Measurements from ENCODE around the gene ARHGEF38. TPM values are rescaled to one million over a fixed set of nuclear protein-coding genes. Genes with fewer than 3 reads are reported as not detected.
"Not testable (repeated sequence)": the region's sequence is repeated elsewhere in the genome, so short reads cannot be mapped to it uniquely, and the experiment has no call there.

Gene ARHGEF38
- total RNA-seq, 3 donors from 2014 or later (not counting 1 experiment from before 2014, with no cell fraction given), result not detected

GRCh38 chr4:105607876-105608275 is 55.5 kb downstream of the ARHGEF38 start:
- no peak for ATAC-seq
- H3K27ac Mint-ChIP-seq, result no peak overlapping the region
- 85% methylated on average over 2 of the region's 2 CpGs for WGBS (ENCODE audit: insufficient coverage)
- H3K4me1 Mint-ChIP-seq, result no peaks in the 10 kb centered on the region
- Histone ChIP-seq H3K36me3 (ENCODE audit: control insufficient read depth, insufficient read depth, low read length) (no peaks in the 10 kb centered on the region), H3K27me3 (ENCODE audit: control insufficient read depth, insufficient read depth, low read length) (no peaks in the 10 kb centered on the region), H3K4me3 (ENCODE audit: low read length) (no peak overlapping the region), H3K4me1 (ENCODE audit: control insufficient read depth, insufficient read depth, low read length) (no peaks in the 10 kb centered on the region), H3K27ac (ENCODE audit: low read length) (no peak overlapping the region), H3K9me3 (ENCODE audit: control insufficient read depth, insufficient read depth, low read length) (no peaks in the 10 kb centered on the region)
- TF ChIP-seq, protein P1, sequence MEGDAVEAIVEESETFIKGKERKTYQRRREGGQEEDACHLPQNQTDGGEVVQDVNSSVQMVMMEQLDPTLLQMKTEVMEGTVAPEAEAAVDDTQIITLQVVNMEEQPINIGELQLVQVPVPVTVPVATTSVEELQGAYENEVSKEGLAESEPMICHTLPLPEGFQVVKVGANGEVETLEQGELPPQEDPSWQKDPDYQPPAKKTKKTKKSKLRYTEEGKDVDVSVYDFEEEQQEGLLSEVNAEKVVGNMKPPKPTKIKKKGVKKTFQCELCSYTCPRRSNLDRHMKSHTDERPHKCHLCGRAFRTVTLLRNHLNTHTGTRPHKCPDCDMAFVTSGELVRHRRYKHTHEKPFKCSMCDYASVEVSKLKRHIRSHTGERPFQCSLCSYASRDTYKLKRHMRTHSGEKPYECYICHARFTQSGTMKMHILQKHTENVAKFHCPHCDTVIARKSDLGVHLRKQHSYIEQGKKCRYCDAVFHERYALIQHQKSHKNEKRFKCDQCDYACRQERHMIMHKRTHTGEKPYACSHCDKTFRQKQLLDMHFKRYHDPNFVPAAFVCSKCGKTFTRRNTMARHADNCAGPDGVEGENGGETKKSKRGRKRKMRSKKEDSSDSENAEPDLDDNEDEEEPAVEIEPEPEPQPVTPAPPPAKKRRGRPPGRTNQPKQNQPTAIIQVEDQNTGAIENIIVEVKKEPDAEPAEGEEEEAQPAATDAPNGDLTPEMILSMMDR (IDR thresholded peaks at IDR 0.05), result no peak
- no peaks in the 10 kb centered on the region for H3K36me3 Mint-ChIP-seq
- H3K4me3 Mint-ChIP-seq, result no peak overlapping the region
- peaks cover 0 to 3% of the 10 kb centered on the region in 2 donors for H3K9me3 Mint-ChIP-seq
- DNase-seq, result no peak
- H3K27me3 Mint-ChIP-seq (ENCODE audit: low read depth in 2 of 2), result peaks cover 3 to 18% of the 10 kb centered on the region in 2 donors
- intact Hi-C loops (cut with micrococcal nuclease), result no loop called here

GRCh38 chr4:105609819-105610218 is 57.4 kb downstream of the ARHGEF38 start:
- H3K4me1 Mint-ChIP-seq; H3K4me3 ChIP-seq (ENCODE audit: low read length); H3K36me3 ChIP-seq (ENCODE audit: control insufficient read depth, insufficient read depth, low read length); H3K9me3 ChIP-seq (ENCODE audit: control insufficient read depth, insufficient read depth, low read length); H3K9me3 Mint-ChIP-seq; H3K4me1 ChIP-seq (ENCODE audit: control insufficient read depth, insufficient read depth, low read length); intact Hi-C loops (cut with micrococcal nuclease); H3K4me3 Mint-ChIP-seq; H3K36me3 Mint-ChIP-seq; H3K27ac ChIP-seq (ENCODE audit: low read length); H3K27me3 ChIP-seq (ENCODE audit: control insufficient read depth, insufficient read depth, low read length); ATAC-seq; H3K27ac Mint-ChIP-seq; DNase-seq: not testable (repeated sequence)
- peaks cover 3 to 18% of the 10 kb centered on the region in 2 donors for H3K27me3 Mint-ChIP-seq (ENCODE audit: low read depth in 2 of 2)
- WGBS (ENCODE audit: insufficient coverage), result 98% methylated on average over 5 of the region's 5 CpGs

DNA sequence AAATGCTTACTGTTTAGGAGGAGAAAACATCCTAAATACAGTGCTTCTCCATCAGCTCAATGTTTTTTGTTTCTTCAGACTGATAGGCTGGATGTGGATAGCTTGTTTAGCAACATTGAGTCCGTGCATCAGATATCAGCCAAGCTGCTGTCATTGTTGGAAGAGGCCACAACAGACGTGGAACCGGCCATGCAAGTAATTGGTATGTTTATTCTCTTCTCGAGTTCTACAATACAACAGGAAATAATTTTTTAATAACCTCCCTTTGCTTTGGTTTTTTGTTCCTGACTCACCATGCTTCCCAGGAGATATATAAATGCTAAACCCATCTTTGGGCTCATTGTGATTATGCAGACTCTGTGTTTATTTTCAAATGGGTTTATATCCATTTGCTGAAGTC is 60.9 kb downstream of the ARHGEF38 start:
- 97% methylated on average over 4 of the region's 4 CpGs for WGBS (ENCODE audit: insufficient coverage)

GRCh38 chr4:105619188-105619931 is 66.9 kb downstream of the ARHGEF38 start:
- no peak for DNase-seq
- peaks cover 5 to 6% of the 10 kb centered on the region in 2 donors for H3K27me3 Mint-ChIP-seq (ENCODE audit: low read depth in 2 of 2)
- Histone ChIP-seq H3K36me3 (ENCODE audit: control insufficient read depth, insufficient read depth, low read length) (no peaks in the 10 kb centered on the region), H3K4me1 (ENCODE audit: control insufficient read depth, insufficient read depth, low read length) (no peaks in the 10 kb centered on the region), H3K4me3 (ENCODE audit: low read length) (no peak overlapping the region), H3K27ac (ENCODE audit: low read length) (no peak overlapping the region), H3K27me3 (ENCODE audit: control insufficient read depth, insufficient read depth, low read length) (no peaks in the 10 kb centered on the region), H3K9me3 (ENCODE audit: control insufficient read depth, insufficient read depth, low read length) (no peaks in the 10 kb centered on the region)
- H3K36me3 Mint-ChIP-seq, result no peaks in the 10 kb centered on the region
- no peak for ATAC-seq
- no peaks in the 10 kb centered on the region for H3K4me1 Mint-ChIP-seq
- H3K9me3 Mint-ChIP-seq, result peaks cover 0 to 3% of the 10 kb centered on the region in 2 donors
- WGBS (ENCODE audit: insufficient coverage), result 79% methylated on average over 5 of the region's 5 CpGs
- intact Hi-C loops (cut with micrococcal nuclease), result no loop called here
- TF ChIP-seq, protein P1 (IDR thresholded peaks at IDR 0.05), result no peak
- no peak overlapping the region for H3K27ac Mint-ChIP-seq
- no peak overlapping the region for H3K4me3 Mint-ChIP-seq

More for the DNA sequence above, 60.9 kb downstream of the ARHGEF38 start:
- peaks cover 0 to 5% of the 10 kb centered on the region in 2 donors for H3K9me3 Mint-ChIP-seq
- H3K4me3 Mint-ChIP-seq, result no peak overlapping the region
- no peaks in the 10 kb centered on the region for H3K27me3 ChIP-seq (ENCODE audit: control insufficient read depth, insufficient read depth, low read length)
- H3K27me3 Mint-ChIP-seq (ENCODE audit: low read depth in 2 of 2), result peaks cover 7 to 11% of the 10 kb centered on the region in 2 donors
- H3K36me3 Mint-ChIP-seq, result no peaks in the 10 kb centered on the region
- no peak overlapping the region for H3K4me3 ChIP-seq (ENCODE audit: low read length)
- no peaks in the 10 kb centered on the region for H3K4me1 ChIP-seq (ENCODE audit: control insufficient read depth, insufficient read depth, low read length)
- no peak for ATAC-seq
- intact Hi-C loops (cut with micrococcal nuclease), result no loop called here
- H3K27ac ChIP-seq (ENCODE audit: low read length), result no peak overlapping the region
- TF ChIP-seq, protein P1 (IDR thresholded peaks at IDR 0.05), result no peak
- no peak for DNase-seq
- H3K27ac Mint-ChIP-seq, result no peak overlapping the region
- H3K36me3 ChIP-seq (ENCODE audit: control insufficient read depth, insufficient read depth, low read length), result no peaks in the 10 kb centered on the region
- H3K9me3 ChIP-seq (ENCODE audit: control insufficient read depth, insufficient read depth, low read length), result no peaks in the 10 kb centered on the region
- no peaks in the 10 kb centered on the region for H3K4me1 Mint-ChIP-seq
